Skeletal muscle tissue (tissue), 4 donors: Measurements from ENCODE around the gene PTK6. TPM values are rescaled to one million over a fixed set of nuclear protein-coding genes. Genes with fewer than 3 reads are reported as not detected.
"Not testable (repeated sequence)": the region's sequence is repeated elsewhere in the genome, so short reads cannot be mapped to it uniquely, and the experiment has no call there.

ENCODE experiments used
- H3K27ac ChIP-seq: one replicate; pipeline ENCODE4 v1.7.0; 2013; ENCODE audit warnings: mild to moderate bottlenecking, low read depth, low read length, inconsistent platforms
- H3K27me3 ChIP-seq, 3 donors: one replicate each; pipeline ENCODE4 v1.7.0; 2013; ENCODE audit warnings: low read length in 3 of 3; ENCODE audit not compliant: control insufficient read depth in 3 of 3, insufficient read depth in 3 of 3
- H3K36me3 ChIP-seq, 3 donors: one replicate each; pipeline ENCODE4 v1.7.0; 2013; ENCODE audit warnings: low read length in 3 of 3; ENCODE audit not compliant: control insufficient read depth in 3 of 3, insufficient read depth in 3 of 3
- H3K4me1 ChIP-seq, 3 donors: one replicate each; pipeline ENCODE4 v1.7.0; 2013; ENCODE audit warnings: low read length in 3 of 3, mild to moderate bottlenecking in 3 of 3; ENCODE audit not compliant: control insufficient read depth in 3 of 3, insufficient read depth in 3 of 3
- H3K4me3 ChIP-seq, 3 donors: one replicate each; pipeline ENCODE4 v1.7.0; 2013; ENCODE audit warnings: low read length in 3 of 3
- H3K9ac ChIP-seq, 3 donors: one replicate each; pipeline ENCODE4 v1.7.0; 2013; ENCODE audit warnings: low read length in 3 of 3, mild to moderate bottlenecking in 3 of 3, moderate library complexity in 2 of 3, low read depth in 1 of 3
- H3K9me3 ChIP-seq, 3 donors: one replicate each; pipeline ENCODE4 v1.7.0; 2013; ENCODE audit warnings: low read length in 3 of 3; ENCODE audit not compliant: control insufficient read depth in 3 of 3
- total RNA-seq: library from RNA; depleted of rRNA; stranded (reverse); fragments of >200 nt; gene quantifications from one replicate; pipeline ENCODE4 v1.2.3, GENCODE V29; 2014
- donor health status: Osteomylitis.

Gene PTK6
- total RNA-seq, 1 donor from 2014 or later = not detected

DNA sequence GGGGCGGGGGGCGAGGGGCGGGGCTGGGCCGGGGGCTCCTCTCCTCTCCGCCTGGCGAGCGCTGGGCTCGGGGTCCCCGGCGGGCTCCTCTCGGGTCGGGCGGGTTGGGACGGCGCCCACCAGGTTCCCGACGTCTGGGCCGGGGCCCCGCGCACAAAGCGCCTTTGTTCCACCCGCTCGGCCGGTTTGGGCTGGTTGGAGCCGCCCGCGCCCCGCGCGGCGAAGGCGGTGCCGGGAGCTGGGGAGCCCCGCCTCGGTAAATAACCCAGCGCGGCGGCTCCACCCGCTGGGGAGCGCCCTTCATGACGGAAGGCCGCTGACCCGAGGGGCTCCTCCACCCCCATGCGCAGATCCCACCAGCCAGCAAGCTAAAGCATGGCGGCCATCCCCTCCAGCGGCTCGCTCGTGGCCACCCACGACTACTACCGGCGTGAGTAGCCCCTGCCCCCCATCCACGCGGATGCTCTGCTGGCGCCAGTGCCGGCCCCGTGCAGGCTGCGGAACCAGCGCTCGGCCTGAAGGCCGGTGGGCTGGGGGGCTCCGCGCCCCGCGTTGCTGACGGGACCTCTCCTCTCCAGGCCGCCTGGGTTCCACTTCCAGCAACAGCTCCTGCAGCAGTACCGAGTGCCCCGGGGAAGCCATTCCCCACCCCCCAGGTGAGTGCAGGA lies 16.1 kb downstream of the PTK6 start:
- peak overlapping the region; percentile 79 for H3K27ac ChIP-seq
- H3K9me3 ChIP-seq = no peaks in the 10 kb centered on the region
- peak overlapping the region; percentile 43 to 84 (median 81) for H3K9ac ChIP-seq
- peaks cover 22 to 36% (median 22%) of the 10 kb centered on the region in 3 donors for H3K4me1 ChIP-seq
- H3K36me3 ChIP-seq = peaks cover 11 to 18% (median 12%) of the 10 kb centered on the region in 3 donors
- peak overlapping the region; percentile 62 to 80 (median 78) for H3K4me3 ChIP-seq
- no peaks in the 10 kb centered on the region for H3K27me3 ChIP-seq

GRCh38 chr20:63520504-63520933 lies 16.7 kb downstream of the PTK6 start, which contains the start of gene PPDPF:
Gene PPDPF, plus strand, starts transcription at chr20:63520765. Its CDS starts 544 bp downstream, at chr20:63521309.
- Histone ChIP-seq H3K9ac (peak within 1 kb of the TSS; percentile 43 to 84 (median 81)), H3K4me1 (peaks cover 22 to 36% (median 22%) of the 10 kb centered on the region in 3 donors), H3K36me3 (peaks cover 11 to 18% (median 12%) of the 10 kb centered on the region in 3 donors), H3K27ac (peak within 1 kb of the TSS; percentile 79), H3K4me3 (peak within 1 kb of the TSS; percentile 62 to 80 (median 78)), H3K27me3 (no peaks in the 10 kb centered on the region), H3K9me3 (no peaks in the 10 kb centered on the region)

- H3K9ac ChIP-seq = peak overlapping the region in 2 of 3 donors; percentile 79 to 81
- H3K36me3 ChIP-seq = peaks cover 11 to 18% (median 12%) of the 10 kb centered on the region in 3 donors
- peaks cover 22 to 36% (median 22%) of the 10 kb centered on the region in 3 donors for H3K4me1 ChIP-seq
These were observed 17.3 kb downstream of the PTK6 start for GRCh38 chr20:63519668-63520503.

GRCh38 chr20:63518946-63519667 lies 18.1 kb downstream of the PTK6 start:
- Histone ChIP-seq H3K27me3 (no peaks in the 10 kb centered on the region), H3K4me3 (peak overlapping the region; percentile 60 to 80 (median 78)), H3K9ac (peak overlapping the region in 2 of 3 donors; percentile 79 to 81), H3K9me3 (no peaks in the 10 kb centered on the region), H3K4me1 (peaks cover 22 to 36% (median 22%) of the 10 kb centered on the region in 3 donors), H3K36me3 (peaks cover 11 to 18% (median 12%) of the 10 kb centered on the region in 3 donors), H3K27ac (peak overlapping the region; percentile 79)

More at GRCh38 chr20:63519668-63520503, 17.3 kb downstream of the PTK6 start:
- Histone ChIP-seq H3K27ac (peak overlapping the region; percentile 79), H3K9me3 (no peaks in the 10 kb centered on the region), H3K27me3 (no peaks in the 10 kb centered on the region), H3K4me3 (peak overlapping the region; percentile 60 to 80 (median 78))

DNA sequence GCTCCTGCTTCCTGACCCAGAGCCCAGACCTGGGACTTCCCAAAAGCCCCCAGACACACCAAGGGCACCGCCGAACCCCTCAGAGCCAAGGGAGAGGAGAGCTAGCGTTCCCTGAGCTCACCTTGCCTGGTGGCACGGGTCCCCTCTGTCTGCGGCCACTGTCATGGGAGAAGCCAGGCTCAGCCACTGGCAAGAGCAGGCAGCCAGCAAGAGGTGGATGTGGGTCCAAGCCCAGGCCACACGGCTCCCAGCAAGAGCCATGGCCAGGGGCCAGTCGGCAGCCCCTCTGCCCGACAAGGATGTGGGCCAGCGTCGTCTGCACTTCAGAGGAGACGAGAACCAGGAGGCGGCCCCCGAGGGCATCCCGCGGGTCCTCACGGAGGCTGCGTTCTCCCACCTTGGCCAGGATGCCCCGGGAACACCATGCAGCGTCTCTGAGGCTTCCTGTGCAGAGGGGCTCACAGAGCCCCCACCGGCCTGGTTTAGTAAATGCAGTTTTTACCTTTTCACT lies 18.8 kb downstream of the PTK6 start:
- no peaks in the 10 kb centered on the region for H3K27me3 ChIP-seq
- no peak overlapping the region for H3K27ac ChIP-seq
- peaks cover 11 to 18% (median 12%) of the 10 kb centered on the region in 3 donors for H3K36me3 ChIP-seq
- H3K4me1 ChIP-seq = peaks cover 22 to 36% (median 22%) of the 10 kb centered on the region in 3 donors
- no peak overlapping the region for H3K4me3 ChIP-seq
- H3K9ac ChIP-seq = no peak overlapping the region
- H3K9me3 ChIP-seq = no peaks in the 10 kb centered on the region

GRCh38 chr20:63517376-63518309 lies 19.5 kb downstream of the PTK6 start:
- Histone ChIP-seq H3K9ac (no peak overlapping the region), H3K9me3 (no peaks in the 10 kb centered on the region)

GRCh38 chr20:63514520-63514919 lies 22.7 kb downstream of the PTK6 start:
- not testable (repeated sequence) for H3K9ac ChIP-seq, H3K9me3 ChIP-seq, H3K36me3 ChIP-seq, H3K27ac ChIP-seq, H3K4me3 ChIP-seq, H3K27me3 ChIP-seq
- H3K4me1 ChIP-seq = peaks cover 4 to 22% (median 7%) of the 10 kb centered on the region in 3 donors

More at GRCh38 chr20:63517376-63518309, 19.5 kb downstream of the PTK6 start:
- peaks cover 6 to 14% (median 7%) of the 10 kb centered on the region in 3 donors for H3K36me3 ChIP-seq
- peaks cover 20 to 34% (median 22%) of the 10 kb centered on the region in 3 donors for H3K4me1 ChIP-seq
- no peaks in the 10 kb centered on the region for H3K27me3 ChIP-seq
- no peak overlapping the region for H3K4me3 ChIP-seq
- no peak overlapping the region for H3K27ac ChIP-seq

GRCh38 chr20:63513207-63513606 lies 24.0 kb downstream of the PTK6 start:
- Histone ChIP-seq H3K27me3 (no peaks in the 10 kb centered on the region), H3K4me3 (no peak overlapping the region), H3K4me1 (peaks cover 4 to 14% (median 9%) of the 10 kb centered on the region in 3 donors), H3K27ac (no peak overlapping the region), H3K9ac (no peak overlapping the region), H3K9me3 (no peaks in the 10 kb centered on the region), H3K36me3 (peaks cover 0 to under 1% (median 0%) of the 10 kb centered on the region in 3 donors)
